CD4-positive, alpha-beta T cell treated with Interleukin-17A for 1 hour (primary cell): ENCODE results near the gene PLXND1.
A peak's percentile ranks its signal among the peaks of the same experiment; 100 is the strongest.

Experiments used
- DNase-seq: peaks from one replicate; pipeline ENCODE4 v3.0.0-alpha.2; 2020

The PLXND1 gene

DNA sequence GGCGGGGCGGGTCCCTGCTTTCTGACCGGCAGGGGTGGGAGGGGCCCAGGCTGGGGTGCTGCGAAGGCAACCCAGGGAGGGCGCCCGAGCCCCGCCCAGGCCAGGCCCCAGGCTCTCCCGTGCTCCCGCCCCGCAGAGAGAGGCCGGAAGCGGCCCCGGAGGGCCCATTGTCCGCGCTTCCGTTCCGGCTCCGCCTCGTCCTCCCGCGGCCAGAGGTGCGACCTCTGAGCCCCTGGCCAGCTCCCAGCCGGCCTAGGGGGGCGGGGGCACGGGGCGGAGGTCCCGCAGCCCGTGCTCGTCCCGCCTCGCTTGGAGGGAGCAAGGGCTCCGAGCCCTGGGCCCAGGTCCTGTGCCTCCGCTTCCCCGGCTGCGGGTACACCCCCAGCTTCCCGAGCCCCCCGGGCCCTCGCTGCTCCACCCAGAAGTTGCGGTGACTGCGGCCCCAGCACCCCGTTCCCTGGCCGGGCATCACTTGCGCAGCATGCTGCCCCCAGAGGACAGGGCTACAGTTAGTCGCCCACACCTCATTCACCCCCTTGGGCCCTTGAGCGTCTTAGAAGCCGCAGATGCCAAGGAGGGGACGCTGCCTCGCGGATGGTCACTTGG is 20.4 kb upstream of the PLXND1 start:
- DNase-seq: peak; percentile 60

DNA sequence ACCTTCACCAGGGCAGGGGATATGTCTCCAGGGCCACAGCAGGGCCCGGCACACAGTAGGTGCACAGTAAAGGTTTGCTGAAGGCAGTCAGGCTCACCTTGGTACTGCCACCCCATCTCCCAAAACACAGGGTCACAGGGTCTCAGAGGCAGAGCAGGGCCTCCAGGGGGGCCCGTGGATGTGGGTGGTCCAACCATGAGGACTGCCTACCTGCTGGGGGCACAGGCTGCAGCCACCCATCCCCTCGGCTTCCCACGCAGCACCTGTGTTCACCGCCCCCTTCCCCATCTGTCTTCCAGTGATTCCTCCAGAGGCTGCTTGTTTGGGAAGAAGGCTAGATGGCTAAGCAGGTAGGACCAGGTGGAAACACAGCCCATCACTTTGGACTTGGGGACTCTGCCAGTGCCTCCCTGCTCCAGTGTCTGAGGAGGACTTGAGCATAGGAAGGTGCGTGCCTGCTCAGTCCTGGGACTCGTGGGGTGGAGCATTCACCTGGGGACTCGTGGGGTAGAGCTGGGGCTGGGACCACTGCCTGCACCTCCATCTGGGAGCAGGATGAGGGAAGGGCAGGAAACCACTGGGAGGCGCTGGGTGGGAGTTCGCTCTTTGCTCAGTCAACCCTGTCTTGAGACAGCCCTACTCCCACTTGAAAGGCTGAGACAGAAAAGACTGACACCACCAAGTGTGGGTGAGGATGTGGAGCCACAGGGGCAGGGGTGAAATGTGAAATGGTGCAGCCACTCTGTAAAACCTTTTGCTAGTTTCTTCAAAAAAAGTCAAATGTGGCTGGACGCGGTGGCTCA is 18.8 kb upstream of the PLXND1 start:
- no peak for DNase-seq

DNA sequence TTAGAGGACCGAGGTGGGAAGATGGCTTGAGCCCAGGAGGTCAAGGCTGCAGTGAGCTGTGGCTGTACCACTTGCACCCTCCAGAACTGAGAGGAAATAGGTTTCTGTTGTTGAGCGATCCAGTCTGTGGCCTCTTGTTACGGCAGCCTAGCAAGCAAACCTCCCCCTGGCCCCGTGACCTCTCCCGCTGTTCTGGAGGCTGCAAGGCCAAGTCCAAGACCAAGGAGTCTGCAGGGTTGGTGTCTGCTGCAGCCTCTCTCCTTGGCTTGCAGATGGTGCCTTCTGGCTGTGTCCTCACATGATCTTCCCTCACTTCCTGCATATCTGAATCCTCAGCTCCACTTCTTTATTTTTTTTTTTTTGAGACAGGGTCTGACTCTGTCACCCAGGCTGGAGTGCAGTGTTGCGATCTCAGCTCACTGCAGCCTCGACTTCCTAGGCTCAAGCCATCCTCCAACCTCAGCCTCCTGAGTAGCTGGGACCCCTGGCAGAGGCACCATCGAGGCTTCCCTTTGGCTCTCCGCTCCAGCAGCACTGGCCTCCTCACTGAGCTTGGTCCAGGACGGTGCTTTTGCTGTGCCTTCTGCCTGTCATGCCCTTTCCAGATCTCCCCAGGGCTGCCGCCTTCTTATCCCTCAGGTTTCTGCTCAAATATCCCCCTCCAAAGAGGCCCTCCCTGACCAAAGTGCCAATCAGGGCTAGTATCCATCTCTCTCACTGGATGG is 18.0 kb upstream of the PLXND1 start:
- DNase-seq: no peak

- no peak for DNase-seq
Measured at GRCh38 chr3:129623447-129624118, 17.1 kb upstream of the PLXND1 start.

DNA sequence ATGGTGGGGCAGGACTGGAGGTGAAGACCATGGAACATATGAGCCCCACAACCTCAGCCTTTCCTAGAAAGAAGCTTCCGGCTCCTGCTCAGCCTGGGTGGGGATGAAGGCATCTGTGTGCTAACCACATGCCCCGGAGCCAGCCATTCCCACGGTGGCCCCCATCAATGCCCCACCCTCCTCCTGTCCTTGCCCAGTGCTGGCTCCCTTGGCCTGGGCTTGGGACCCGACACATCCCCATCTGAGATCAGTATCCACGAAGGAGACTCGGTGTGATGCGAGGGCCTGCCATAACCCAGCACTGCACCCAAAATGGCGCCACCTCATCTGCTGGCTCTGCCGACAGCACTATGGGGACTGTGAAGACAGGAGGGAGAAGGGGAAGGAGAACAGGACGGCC is 16.5 kb upstream of the PLXND1 start:
- DNase-seq: no peak

GRCh38 chr3:129622226-129622874 is 15.9 kb upstream of the PLXND1 start:
- DNase-seq: no peak

GRCh38 chr3:129621626-129622225 is 15.2 kb upstream of the PLXND1 start:
- DNase-seq: no peak

- no peak for DNase-seq
Measured at GRCh38 chr3:129620828-129621559, 14.5 kb upstream of the PLXND1 start.

GRCh38 chr3:129619726-129620162 is 13.3 kb upstream of the PLXND1 start:
- no peak for DNase-seq

DNA sequence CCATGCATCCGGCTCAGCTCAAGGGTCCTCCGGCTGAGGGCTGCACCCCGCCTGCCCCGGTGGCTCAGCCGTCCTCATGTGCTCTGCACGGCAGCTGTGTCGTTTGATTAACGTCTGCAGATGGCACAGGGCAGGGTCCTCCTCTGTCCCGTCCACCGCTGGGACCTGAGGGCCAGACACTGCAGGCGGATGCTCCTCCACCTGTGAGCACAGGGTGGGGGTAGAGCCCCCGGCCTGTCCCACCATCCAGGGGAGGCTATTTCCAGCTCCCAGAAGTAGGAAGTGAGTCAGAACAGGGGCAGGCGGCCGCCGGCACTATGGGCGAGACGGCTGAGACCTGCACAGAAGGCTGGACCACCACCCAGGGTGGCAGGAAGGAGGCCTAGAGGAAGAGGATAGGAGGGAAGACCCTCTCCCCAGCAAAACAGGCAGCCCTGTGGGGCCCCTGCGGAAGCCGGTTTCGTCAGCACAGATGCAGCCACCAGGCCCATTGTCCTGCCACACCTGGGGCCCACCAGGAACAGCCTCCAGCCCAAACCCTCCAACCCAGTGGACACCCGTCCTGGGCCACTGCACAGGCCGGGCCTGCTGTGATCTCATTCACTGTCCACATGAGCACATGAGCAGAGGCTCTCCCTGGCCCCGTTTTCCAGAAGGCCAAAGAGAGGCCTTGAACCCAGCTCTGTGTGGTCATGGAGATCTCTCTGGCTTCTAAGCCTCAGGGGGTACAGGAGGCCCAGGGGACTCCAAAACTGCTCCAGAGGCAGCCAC is 12.6 kb upstream of the PLXND1 start:
- DNase-seq: no peak

GRCh38 chr3:129618186-129618820 is 11.8 kb upstream of the PLXND1 start:
- no peak for DNase-seq

DNA sequence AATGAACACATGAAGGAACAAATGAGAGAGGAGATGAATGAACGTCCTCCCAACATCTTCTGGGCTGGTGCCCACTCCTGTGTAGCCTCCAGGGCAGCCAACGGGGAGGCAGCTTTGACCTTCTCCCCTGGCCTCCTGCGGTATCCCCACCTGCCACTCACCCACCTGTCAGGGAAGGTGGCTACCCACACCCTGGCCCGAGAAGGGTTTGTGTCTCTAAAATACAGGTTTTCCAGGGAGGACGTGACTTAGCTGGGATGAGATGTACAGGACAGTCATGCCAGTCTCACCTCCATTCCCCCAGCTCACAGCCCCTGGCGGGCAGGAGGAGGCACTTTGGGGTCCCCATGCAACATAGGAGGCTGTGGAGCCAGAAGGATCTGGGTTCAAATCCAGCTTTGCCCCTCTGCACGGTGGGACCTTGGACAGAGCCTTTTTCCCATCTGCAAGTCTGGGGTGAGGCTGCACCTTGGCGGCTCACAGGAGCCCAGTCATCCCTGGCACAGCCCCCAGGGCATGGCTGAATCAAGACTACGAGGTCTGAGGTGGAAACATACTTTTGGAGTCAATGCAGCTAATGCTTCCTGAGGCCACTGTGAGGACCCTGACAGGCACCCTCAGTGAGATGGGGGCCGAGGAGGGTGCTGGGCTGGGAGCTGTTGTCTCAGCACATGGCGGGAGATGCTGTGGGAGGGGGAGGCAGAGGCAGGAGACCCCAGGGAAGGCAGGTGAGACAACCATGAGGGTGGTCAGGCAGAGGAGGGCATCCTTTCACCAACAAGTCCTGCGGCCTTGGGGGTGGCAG is 11.1 kb upstream of the PLXND1 start:
- DNase-seq: no peak

GRCh38 chr3:129616713-129617112 is 10.2 kb upstream of the PLXND1 start:
- DNase-seq: no peak

GRCh38 chr3:129616291-129616690 is 9.8 kb upstream of the PLXND1 start:
- DNase-seq: no peak

- no peak for DNase-seq
Measured at GRCh38 chr3:129615751-129616281, 9.3 kb upstream of the PLXND1 start.

DNA sequence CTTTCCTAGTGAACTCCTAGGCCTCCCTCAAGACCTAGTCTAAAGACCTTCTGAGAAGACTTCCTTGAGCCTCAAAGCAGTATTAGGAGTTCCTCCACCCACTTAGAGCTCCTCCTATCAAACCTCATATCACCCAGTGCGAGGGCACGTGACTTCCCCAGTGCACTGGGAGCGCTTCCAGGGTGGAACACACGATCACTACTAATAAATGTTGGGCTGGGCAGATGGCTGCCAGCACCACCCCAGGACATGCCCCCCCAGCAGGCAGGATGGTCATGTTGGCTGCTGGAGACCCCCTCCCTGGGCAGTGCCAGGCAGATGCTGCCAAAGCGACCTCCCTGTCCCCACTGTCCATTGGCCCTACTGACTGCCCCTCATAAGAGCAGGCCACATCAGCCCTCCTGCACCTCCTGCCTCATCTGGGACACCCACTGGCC is 8.5 kb upstream of the PLXND1 start:
- no peak for DNase-seq

GRCh38 chr3:129614435-129614834 is 8.0 kb upstream of the PLXND1 start:
- DNase-seq: no peak

DNA sequence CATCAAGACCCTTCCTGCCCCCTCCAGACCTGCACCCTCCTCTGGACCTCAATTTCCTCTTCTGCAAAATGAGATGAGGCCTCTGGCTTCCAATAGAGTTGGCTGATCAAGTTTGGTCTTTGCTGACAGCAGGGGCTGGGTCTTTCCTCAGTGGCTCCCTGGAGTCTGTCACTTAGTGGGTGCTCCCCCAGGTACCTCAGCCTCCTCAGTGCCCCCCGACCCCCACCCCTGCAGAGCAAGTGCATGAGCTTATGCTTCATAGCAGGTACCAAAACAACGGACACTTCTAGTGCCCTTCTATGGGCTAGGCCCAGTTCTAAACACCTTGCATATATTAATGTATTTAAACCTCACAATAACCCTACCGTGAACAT is 6.9 kb upstream of the PLXND1 start:
- DNase-seq: no peak
